Measurements from ENCODE around the gene ACSM3. TPM values are rescaled to one million over a fixed set of nuclear protein-coding genes. Genes with fewer than 3 reads are reported as not detected.

ACSM3 gene
- total RNA-seq, 1 donor, result 10.8 TPM

DNA sequence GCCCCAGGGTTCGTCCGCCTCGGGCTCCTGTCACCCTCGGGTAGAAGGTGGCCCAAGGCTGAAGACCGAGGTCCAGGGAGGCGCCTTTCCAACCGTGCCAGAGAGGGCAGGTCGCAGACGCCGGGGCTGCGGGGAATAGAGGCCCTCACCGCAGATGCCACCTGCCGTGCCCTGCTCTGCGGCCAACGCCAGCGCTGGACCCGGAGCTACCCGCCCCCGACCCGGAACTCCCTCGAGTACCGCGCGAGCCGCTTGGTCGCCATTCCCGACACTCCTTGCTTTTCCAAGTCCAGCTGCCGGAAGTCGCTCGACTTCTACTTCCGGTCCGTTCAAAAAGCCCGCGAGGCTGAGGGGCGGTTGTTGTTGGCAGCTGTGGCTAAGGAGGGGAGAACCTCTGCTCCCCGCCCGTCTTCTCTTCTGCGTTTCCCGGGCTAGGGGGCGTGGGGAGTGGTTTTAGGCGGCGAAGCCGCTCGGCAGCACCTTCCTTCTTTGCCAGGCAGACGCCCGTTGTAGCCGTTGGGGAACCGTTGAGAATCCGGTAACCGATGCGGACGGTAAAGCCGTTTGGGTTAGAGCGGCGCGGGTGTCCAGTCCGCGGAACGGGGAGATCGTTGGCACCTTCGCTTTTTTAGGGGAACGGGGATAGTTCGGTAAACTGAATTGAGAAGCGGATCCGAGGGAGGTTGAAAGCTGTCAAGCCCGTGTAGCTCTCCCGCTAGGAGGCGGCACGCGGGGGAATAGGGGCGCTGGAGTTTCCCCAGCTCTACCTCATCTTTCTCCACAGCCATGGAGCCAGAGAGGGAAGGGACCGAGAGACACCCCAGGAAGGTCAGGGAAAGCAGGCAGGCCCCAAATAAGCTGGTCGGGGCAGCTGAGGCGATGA, 42.6 kb downstream of the ACSM3 start, which contains the start of the genes ERI2 and REXO5:
ERI2 (minus strand) TSS at position 305 of the 883 bp plus-strand sequence; CDS start at position 263, 42 bp downstream.
REXO5 (plus strand) TSS at position 360 of the 883 bp plus-strand sequence; CDS start at position 787, 427 bp downstream.
- peak within 1 kb of the TSS; percentile 81 for H3K4me3 ChIP-seq (ENCODE audit: low read length)
- H3K27me3 ChIP-seq (ENCODE audit: insufficient read depth, low read length), result no peaks in the 10 kb centered on the region
- H3K4me1 ChIP-seq (ENCODE audit: insufficient read depth, low read length), result peaks cover 28% of the 10 kb centered on the region
- H3K9me3 ChIP-seq (ENCODE audit: low read depth, low read length), result no peaks in the 10 kb centered on the region

DNA sequence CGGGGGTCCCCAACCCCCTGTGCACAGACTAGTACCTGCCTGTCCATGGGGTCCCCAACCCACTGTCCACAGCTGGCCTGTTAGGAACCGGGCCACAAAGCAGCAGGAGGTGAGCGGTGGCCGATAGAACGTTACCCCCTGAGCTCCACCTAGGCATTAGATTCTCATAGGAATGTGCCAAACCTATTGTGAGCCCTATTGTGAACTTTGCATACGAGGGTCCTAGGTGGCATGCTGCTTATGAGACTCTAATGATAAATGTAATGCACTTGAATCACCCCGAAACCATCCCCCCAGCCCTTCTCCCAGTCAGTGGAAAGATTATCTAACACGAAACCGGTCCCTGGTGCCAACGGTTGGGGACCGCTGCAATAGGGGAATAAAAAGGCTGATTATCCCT, 44.0 kb downstream of the ACSM3 start:
- peaks cover 28% of the 10 kb centered on the region for H3K4me1 ChIP-seq (ENCODE audit: insufficient read depth, low read length)
- no peak overlapping the region for H3K4me3 ChIP-seq (ENCODE audit: low read length)
- no peaks in the 10 kb centered on the region for H3K9me3 ChIP-seq (ENCODE audit: low read depth, low read length)
- H3K27me3 ChIP-seq (ENCODE audit: insufficient read depth, low read length), result no peaks in the 10 kb centered on the region

- Histone ChIP-seq H3K4me3 (ENCODE audit: low read length) (no peak overlapping the region), H3K4me1 (ENCODE audit: insufficient read depth, low read length) (peaks cover 13% of the 10 kb centered on the region), H3K27me3 (ENCODE audit: insufficient read depth, low read length) (no peaks in the 10 kb centered on the region), H3K9me3 (ENCODE audit: low read depth, low read length) (no peaks in the 10 kb centered on the region)
Observed at GRCh38 chr16:20811889-20812439, 48.1 kb downstream of the ACSM3 start.

- H3K9me3 ChIP-seq (ENCODE audit: low read depth, low read length), result no peaks in the 10 kb centered on the region
- H3K4me1 ChIP-seq (ENCODE audit: insufficient read depth, low read length), result peaks cover 8% of the 10 kb centered on the region
- no peak overlapping the region for H3K4me3 ChIP-seq (ENCODE audit: low read length)
Observed at GRCh38 chr16:20812510-20812909, 48.7 kb downstream of the ACSM3 start.

GRCh38 chr16:20814784-20815183, 51.0 kb downstream of the ACSM3 start:
- H3K27me3 ChIP-seq (ENCODE audit: insufficient read depth, low read length), result no peaks in the 10 kb centered on the region
- no peak overlapping the region for H3K4me3 ChIP-seq (ENCODE audit: low read length)
- H3K9me3 ChIP-seq (ENCODE audit: low read depth, low read length), result no peaks in the 10 kb centered on the region
- H3K4me1 ChIP-seq (ENCODE audit: insufficient read depth, low read length), result peaks cover under 1% of the 10 kb centered on the region

More at GRCh38 chr16:20812510-20812909, 48.7 kb downstream of the ACSM3 start:
- H3K27me3 ChIP-seq (ENCODE audit: insufficient read depth, low read length), result no peaks in the 10 kb centered on the region

GRCh38 chr16:20818929-20819585, 55.2 kb downstream of the ACSM3 start:
- no peak overlapping the region for H3K4me3 ChIP-seq (ENCODE audit: low read length)
- H3K4me1 ChIP-seq (ENCODE audit: insufficient read depth, low read length), result peaks cover 11% of the 10 kb centered on the region
- H3K27me3 ChIP-seq (ENCODE audit: insufficient read depth, low read length), result no peaks in the 10 kb centered on the region
- no peaks in the 10 kb centered on the region for H3K9me3 ChIP-seq (ENCODE audit: low read depth, low read length)

DNA sequence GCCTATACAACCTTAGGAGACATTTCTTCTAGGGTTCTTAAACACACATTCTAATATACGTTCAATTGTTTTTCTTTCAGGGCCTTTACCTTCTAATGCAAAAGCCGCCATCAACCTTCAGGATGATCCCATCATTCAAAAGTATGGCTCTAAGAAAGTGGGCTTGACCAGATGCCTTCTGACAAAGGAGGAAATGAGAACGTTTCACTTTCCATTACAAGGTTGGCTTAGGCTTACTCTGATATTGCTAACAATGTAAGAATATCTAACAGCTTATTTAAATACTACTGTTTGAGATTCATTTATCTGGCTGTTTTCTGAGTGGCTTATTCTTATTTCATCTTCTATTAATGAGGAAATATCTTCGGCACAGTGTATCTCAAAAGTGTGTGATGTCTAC, 57.9 kb downstream of the ACSM3 start:
- no peaks in the 10 kb centered on the region for H3K27me3 ChIP-seq (ENCODE audit: insufficient read depth, low read length)
- H3K4me1 ChIP-seq (ENCODE audit: insufficient read depth, low read length), result peaks cover 11% of the 10 kb centered on the region
- no peak overlapping the region for H3K4me3 ChIP-seq (ENCODE audit: low read length)
- H3K9me3 ChIP-seq (ENCODE audit: low read depth, low read length), result no peaks in the 10 kb centered on the region

GRCh38 chr16:20822521-20823325, 58.9 kb downstream of the ACSM3 start:
- Histone ChIP-seq H3K4me3 (ENCODE audit: low read length) (no peak overlapping the region), H3K4me1 (ENCODE audit: insufficient read depth, low read length) (peaks cover 11% of the 10 kb centered on the region), H3K27me3 (ENCODE audit: insufficient read depth, low read length) (no peaks in the 10 kb centered on the region), H3K9me3 (ENCODE audit: low read depth, low read length) (no peaks in the 10 kb centered on the region)

GRCh38 chr16:20826039-20826566, 62.3 kb downstream of the ACSM3 start:
- H3K27me3 ChIP-seq (ENCODE audit: insufficient read depth, low read length), result no peaks in the 10 kb centered on the region
- H3K4me3 ChIP-seq (ENCODE audit: low read length), result no peak overlapping the region
- no peaks in the 10 kb centered on the region for H3K9me3 ChIP-seq (ENCODE audit: low read depth, low read length)
- peaks cover 7% of the 10 kb centered on the region for H3K4me1 ChIP-seq (ENCODE audit: insufficient read depth, low read length)

DNA sequence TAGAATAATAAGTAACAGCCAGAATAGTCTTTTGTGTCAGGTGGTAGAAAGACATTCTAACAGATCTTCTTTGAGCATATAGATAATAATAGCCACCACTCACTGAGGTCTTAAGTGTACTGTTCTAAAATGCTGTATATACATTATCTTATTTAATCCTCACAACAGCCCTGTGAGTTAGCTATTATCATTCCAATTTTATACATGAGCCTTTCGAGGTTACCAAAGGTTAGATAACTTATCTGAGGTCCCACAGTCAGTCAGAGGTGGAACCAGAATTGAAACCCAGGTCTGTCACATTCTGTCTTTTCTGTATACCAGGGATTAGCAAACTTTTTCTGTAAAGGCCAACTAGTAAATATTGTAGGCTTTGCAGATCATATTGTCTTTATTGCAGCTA, 65.7 kb downstream of the ACSM3 start:
- no peaks in the 10 kb centered on the region for H3K4me1 ChIP-seq (ENCODE audit: insufficient read depth, low read length)
- no peak overlapping the region for H3K4me3 ChIP-seq (ENCODE audit: low read length)
- no peaks in the 10 kb centered on the region for H3K27me3 ChIP-seq (ENCODE audit: insufficient read depth, low read length)
- H3K9me3 ChIP-seq (ENCODE audit: low read depth, low read length), result no peaks in the 10 kb centered on the region

GRCh38 chr16:20830372-20830771, 66.6 kb downstream of the ACSM3 start:
- H3K4me3 ChIP-seq (ENCODE audit: low read length), result no peak overlapping the region
- no peaks in the 10 kb centered on the region for H3K27me3 ChIP-seq (ENCODE audit: insufficient read depth, low read length)
- no peaks in the 10 kb centered on the region for H3K4me1 ChIP-seq (ENCODE audit: insufficient read depth, low read length)
- H3K9me3 ChIP-seq (ENCODE audit: low read depth, low read length), result no peaks in the 10 kb centered on the region

GRCh38 chr16:20833086-20833485, 69.3 kb downstream of the ACSM3 start:
- Histone ChIP-seq H3K4me3 (ENCODE audit: low read length) (no peak overlapping the region), H3K27me3 (ENCODE audit: insufficient read depth, low read length) (no peaks in the 10 kb centered on the region), H3K9me3 (ENCODE audit: low read depth, low read length) (no peaks in the 10 kb centered on the region), H3K4me1 (ENCODE audit: insufficient read depth, low read length) (no peaks in the 10 kb centered on the region)

DNA sequence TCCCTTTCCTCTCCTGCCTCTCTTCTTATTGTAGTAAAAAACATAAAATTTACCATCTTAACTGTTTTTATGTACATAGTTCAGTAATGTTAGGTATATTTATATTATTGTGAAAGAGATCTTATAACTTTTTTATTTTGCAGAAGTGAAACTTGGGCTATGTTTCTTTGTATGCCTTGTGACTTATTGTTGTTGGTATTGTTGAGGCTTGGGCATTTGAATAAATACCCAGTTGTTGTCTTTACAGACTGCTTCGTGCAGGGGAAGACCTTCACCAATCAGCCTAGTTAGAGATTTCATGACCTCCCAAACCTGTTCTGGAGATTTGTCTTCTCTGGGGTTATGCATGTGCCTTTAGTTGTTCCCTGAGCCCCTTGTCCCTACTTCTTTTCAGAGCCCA, 74.4 kb downstream of the ACSM3 start:
- no peaks in the 10 kb centered on the region for H3K9me3 ChIP-seq (ENCODE audit: low read depth, low read length)
- no peaks in the 10 kb centered on the region for H3K4me1 ChIP-seq (ENCODE audit: insufficient read depth, low read length)
- H3K4me3 ChIP-seq (ENCODE audit: low read length), result no peak overlapping the region
- H3K27me3 ChIP-seq (ENCODE audit: insufficient read depth, low read length), result no peaks in the 10 kb centered on the region

- Histone ChIP-seq H3K4me1 (ENCODE audit: insufficient read depth, low read length) (peaks cover 2% of the 10 kb centered on the region), H3K4me3 (ENCODE audit: low read length) (no peak overlapping the region), H3K9me3 (ENCODE audit: low read depth, low read length) (no peaks in the 10 kb centered on the region), H3K27me3 (ENCODE audit: insufficient read depth, low read length) (no peaks in the 10 kb centered on the region)
Observed at GRCh38 chr16:20839504-20839903, 75.7 kb downstream of the ACSM3 start.
